K562 (cell line): ENCODE data around the gene SNX4. TPM values are rescaled to one million over a fixed set of nuclear protein-coding genes. Genes with fewer than 3 reads are reported as not detected.

Experiments used
- DLX4 ChIP-seq: fragments of 250-450 bp; sonication (Bioruptor Pico); IDR thresholded peaks from 2 replicates; pipeline ENCODE4 v1.6.1; 2021; ENCODE audit warnings: mild to moderate bottlenecking
- KAT7 ChIP-seq: sonication (generic); formaldehyde crosslinking; IDR thresholded peaks from 2 replicates; pipeline ENCODE4 v1.8.0; 2022; ENCODE audit warnings: missing genetic modification reagents, mild to moderate bottlenecking, borderline replicate concordance
- MBD2 ChIP-seq: sonication (generic); IDR thresholded peaks from 2 replicates; pipeline ENCODE4 v1.6.1; 2016; ENCODE audit warnings: low read depth, borderline replicate concordance
- NFE2 ChIP-seq: IDR thresholded peaks from 2 replicates; pipeline ENCODE4 v1.6.1; 2014; ENCODE audit warnings: antibody characterized with exemption, low read depth
- NFIC ChIP-seq: fragments of 450-650 bp; IDR thresholded peaks from 2 replicates; pipeline ENCODE4 v1.6.1; 2017; ENCODE audit warnings: mild to moderate bottlenecking, inconsistent platforms
- TEAD4 ChIP-seq, 2 experiments: sonication (generic) in 1 of 2; formaldehyde crosslinking in 1 of 2; IDR thresholded peaks; 2 replicates each; pipeline versions ENCODE4 v1.6.1 to v1.8.0; 2012 to 2022; ENCODE audit warnings: borderline replicate concordance in 1 of 2, inconsistent platforms in 1 of 2, low read length in 1 of 2, mild to moderate bottlenecking in 1 of 2, missing genetic modification reagents in 1 of 2
- TRIM25 ChIP-seq: fragments of 450-650 bp; IDR thresholded peaks from 2 replicates; pipeline ENCODE4 v1.7.0; 2016; ENCODE audit warnings: borderline replicate concordance
- ZNF318 ChIP-seq, 2 experiments: fragments of 450-650 bp; IDR thresholded peaks; 2 replicates each; pipeline ENCODE4 v1.6.1; 2016; ENCODE audit warnings: mild to moderate bottlenecking in 2 of 2, borderline replicate concordance in 1 of 2, low read depth in 1 of 2, moderate library complexity in 1 of 2
- ZNF395 ChIP-seq: fragments of 200-800 bp; sonication (Bioruptor generic); IDR thresholded peaks from 2 replicates; pipeline ENCODE4 v1.6.1; 2017; ENCODE audit warnings: missing genetic modification characterization, missing compliant biosample characterization
- ZNF77 ChIP-seq: fragments of 250-450 bp; sonication (Bioruptor Pico); IDR thresholded peaks from 2 replicates; pipeline ENCODE4 v1.5.0; 2020
- polyA plus RNA-seq, 8 experiments: library from polyadenylated mRNA; depleted of rRNA in 4 of 8; stranded (reverse) in 5 of 8; unstranded in 3 of 8; fragments of >200 nt; fragmentation: Nextera tagmentation in 2 of 8; fragmentation: Illumina TruSeq in 1 of 8; extraction: Ambion mirVana in 2 of 8; extraction: Trizol in 1 of 8; gene quantifications; 2 replicates each; pipeline versions ENCODE4 v1.2.1 to v1.2.3, GENCODE V29; 2011 to 2014; ENCODE audit warnings: inconsistent platforms in 1 of 8, missing spikeins in 1 of 8
- total RNA-seq, 7 experiments: library from RNA; depleted of rRNA in 6 of 7; stranded (reverse); fragments of >200 nt in 6 of 7; fragmentation: Illumina TruSeq in 2 of 7; extraction: Trizol in 2 of 7; gene quantifications; 2 replicates each; pipeline versions ENCODE4 v1.2.1 to v1.2.3, GENCODE V29; 2011 to 2021; ENCODE audit warnings: low replicate concordance in 1 of 7

Gene SNX4
- total and polyA plus RNA-seq, 9 of the 15 experiments (the other 6 are each of a cell fraction or from before 2014, with no cell fraction given), result 11.4 to 40.3 (median 30.0) TPM

- TF ChIP-seq KAT7 (CRISPR knock-in tag), result 0 out of 2 replicates have a peak, but pooled peaks have one; percentile 26
- TF ChIP-seq ZNF318 (IDR thresholded peaks at IDR 0.05; ENCODE audit: borderline replicate concordance in 1 of 2, low read depth in 1 of 2), result no peak
- no peak for TF ChIP-seq TRIM25
- TF ChIP-seq TEAD4 (IDR thresholded peaks at IDR 0.05; ENCODE audit: low read length), result no peak
- TF ChIP-seq TEAD4 (CRISPR knock-in tag; IDR thresholded peaks at IDR 0.05; ENCODE audit: borderline replicate concordance), result no peak
- TF ChIP-seq NFIC, result no peak
- no peak for TF ChIP-seq DLX4 (CRISPR knock-in tag)
- no peak for TF ChIP-seq MBD2
- TF ChIP-seq ZNF395, result no peak
- no peak for TF ChIP-seq NFE2
- no peak for TF ChIP-seq ZNF77
Observed at GRCh38 chr3:125433611-125434041, 86.4 kb downstream of the SNX4 start (continued).
